Smooth muscle cell (in vitro differentiated cells): ENCODE measurements around the gene KPNA2. TPM values are rescaled to one million over a fixed set of nuclear protein-coding genes. Genes with fewer than 3 reads are reported as not detected.

Source experiments
- DNase-seq: peaks from one replicate; lab custom pipeline; 2025; ENCODE audit not compliant: unreplicated experiment; lab: John Stamatoyannopoulos, UW
- H2AFZ ChIP-seq: fragments of 200-600 bp; sonication (generic); 2 replicates; pipeline ENCODE4 v1.6.0; 2016; ENCODE audit warnings: antibody characterized with exemption, low read depth, mild to moderate bottlenecking
- H3F3A ChIP-seq: fragments of 200-600 bp; sonication (generic); 2 replicates; pipeline ENCODE4 v1.6.0; 2017; ENCODE audit warnings: antibody characterized with exemption, low read depth
- H3K27ac ChIP-seq: fragments of 200-600 bp; sonication (generic); 2 replicates; pipeline ENCODE4 v1.5.1; 2016; ENCODE audit warnings: low read depth, mild to moderate bottlenecking
- H3K27me3 ChIP-seq: fragments of 200-600 bp; sonication (generic); 2 replicates; pipeline ENCODE4 v1.6.1; 2016; ENCODE audit warnings: low read depth, mild to moderate bottlenecking
- H3K36me3 ChIP-seq: fragments of 200-600 bp; sonication (generic); 2 replicates; pipeline ENCODE4 v1.5.1; 2016; ENCODE audit warnings: low read depth
- H3K4me1 ChIP-seq: fragments of 200-600 bp; sonication (generic); 2 replicates; pipeline ENCODE4 v1.5.1; 2016; ENCODE audit warnings: low read depth
- H3K4me2 ChIP-seq: fragments of 200-600 bp; sonication (generic); 2 replicates; pipeline ENCODE4 v1.6.0; 2016; ENCODE audit warnings: mild to moderate bottlenecking
- H3K4me3 ChIP-seq: fragments of 200-600 bp; sonication (generic); 2 replicates; pipeline ENCODE4 v1.5.1; 2016; ENCODE audit warnings: mild to moderate bottlenecking
- H3K79me2 ChIP-seq: fragments of 200-600 bp; sonication (generic); 2 replicates; pipeline ENCODE4 v1.6.0; 2016; ENCODE audit warnings: low read depth, mild to moderate bottlenecking
- H3K9ac ChIP-seq: fragments of 200-600 bp; sonication (generic); 2 replicates; pipeline ENCODE4 v1.6.0; 2016; ENCODE audit warnings: low read depth
- H3K9me3 ChIP-seq: fragments of 200-600 bp; sonication (generic); replicated peaks from 2 replicates; pipeline ENCODE4 v1.5.1; 2016; ENCODE audit warnings: low read depth
- H4K20me1 ChIP-seq: fragments of 200-600 bp; sonication (generic); 2 replicates; pipeline ENCODE4 v1.6.0; 2016; ENCODE audit warnings: low read depth
- WGBS: methylation state at CpG from one replicate; pipeline ENCODE4 v1.1.7; 2016; ENCODE audit warnings: low lambda C conversion rate; 5-methylcytosine and 5-hydroxymethylcytosine counted together
- polyA plus RNA-seq: library from polyadenylated mRNA; unstranded; fragments of >200 nt; fragmentation: Nextera tagmentation; extraction: Ambion mirVana; gene quantifications from 2 replicates; pipeline ENCODE4 v1.2.1, GENCODE V29; 2016
- total RNA-seq: library from RNA; depleted of rRNA; stranded (reverse); fragments of >200 nt; gene quantifications from 2 replicates; pipeline ENCODE4 v1.2.3, GENCODE V29; 2014
- TF ChIP-seq, protein P1 (sequence below): fragments of 200-600 bp; sonication (generic); IDR thresholded peaks from 2 replicates; pipeline ENCODE4 v1.5.1; 2017; ENCODE audit warnings: borderline replicate concordance, mild to moderate bottlenecking, antibody characterized with exemption; ENCODE audit not compliant: insufficient read depth, poor library complexity, severe bottlenecking

The KPNA2 gene
- total and polyA plus RNA-seq, 2 experiments from 2014 or later: 84.6 to 135 TPM

DNA sequence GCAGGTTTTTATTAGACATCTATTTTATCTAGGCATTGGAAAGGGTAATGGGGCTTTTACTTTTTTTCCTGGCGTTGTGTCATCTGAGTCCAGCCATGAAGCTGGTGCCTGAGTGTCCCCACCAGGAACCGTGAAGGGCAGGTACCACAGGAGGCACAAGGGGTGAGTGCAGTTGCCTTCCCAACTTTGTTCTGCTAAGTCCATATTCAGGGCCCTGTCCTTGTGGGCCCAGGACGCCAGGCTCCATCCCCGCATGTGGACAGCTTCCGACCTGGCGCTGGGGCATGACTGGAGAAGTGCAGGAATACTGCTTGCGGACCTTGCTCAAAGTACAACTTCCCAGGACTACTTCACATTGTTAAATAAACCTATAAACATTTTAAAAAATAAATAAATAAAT is 60.6 kb downstream of the KPNA2 start:
- H3K4me1 ChIP-seq: no peaks in the 10 kb centered on the region
- no peaks in the 10 kb centered on the region for H3K27me3 ChIP-seq
- H4K20me1 ChIP-seq: no peaks in the 10 kb centered on the region
- TF ChIP-seq, protein P1, sequence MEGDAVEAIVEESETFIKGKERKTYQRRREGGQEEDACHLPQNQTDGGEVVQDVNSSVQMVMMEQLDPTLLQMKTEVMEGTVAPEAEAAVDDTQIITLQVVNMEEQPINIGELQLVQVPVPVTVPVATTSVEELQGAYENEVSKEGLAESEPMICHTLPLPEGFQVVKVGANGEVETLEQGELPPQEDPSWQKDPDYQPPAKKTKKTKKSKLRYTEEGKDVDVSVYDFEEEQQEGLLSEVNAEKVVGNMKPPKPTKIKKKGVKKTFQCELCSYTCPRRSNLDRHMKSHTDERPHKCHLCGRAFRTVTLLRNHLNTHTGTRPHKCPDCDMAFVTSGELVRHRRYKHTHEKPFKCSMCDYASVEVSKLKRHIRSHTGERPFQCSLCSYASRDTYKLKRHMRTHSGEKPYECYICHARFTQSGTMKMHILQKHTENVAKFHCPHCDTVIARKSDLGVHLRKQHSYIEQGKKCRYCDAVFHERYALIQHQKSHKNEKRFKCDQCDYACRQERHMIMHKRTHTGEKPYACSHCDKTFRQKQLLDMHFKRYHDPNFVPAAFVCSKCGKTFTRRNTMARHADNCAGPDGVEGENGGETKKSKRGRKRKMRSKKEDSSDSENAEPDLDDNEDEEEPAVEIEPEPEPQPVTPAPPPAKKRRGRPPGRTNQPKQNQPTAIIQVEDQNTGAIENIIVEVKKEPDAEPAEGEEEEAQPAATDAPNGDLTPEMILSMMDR: no peak
- H3K36me3 ChIP-seq: no peaks in the 10 kb centered on the region
- no peak overlapping the region for H3K4me2 ChIP-seq
- H3F3A ChIP-seq: peaks cover 3% of the 10 kb centered on the region
- H3K9me3 ChIP-seq: no peaks in the 10 kb centered on the region
- no peak overlapping the region for H3K4me3 ChIP-seq
- H3K79me2 ChIP-seq: no peaks in the 10 kb centered on the region
- H3K27ac ChIP-seq: no peak overlapping the region
- no peak overlapping the region for H3K9ac ChIP-seq
- no peak overlapping the region for H2AFZ ChIP-seq
- 97% methylated on average over 7 of the region's 7 CpGs for WGBS
- DNase-seq: no peak

Other genes with a start within 250 kb of the KPNA2 start
- gene BPTF, start 210.2 kb upstream of the KPNA2 start, total RNA-seq: 42.6 and 51.2 TPM in 2 replicates
- 26.8 and 38.7 TPM in 2 replicates for gene BPTF, start 210.2 kb upstream of the KPNA2 start, polyA plus RNA-seq
- gene C17orf58, start 39.3 kb upstream of the KPNA2 start, total RNA-seq: 4.9 and 8.9 TPM in 2 replicates
- 8.0 and 10.5 TPM in 2 replicates for gene C17orf58, start 39.3 kb upstream of the KPNA2 start, polyA plus RNA-seq
- gene AMZ2, start 212.3 kb downstream of the KPNA2 start, total RNA-seq: 66.3 and 89.7 TPM in 2 replicates
- 74.8 and 75.5 TPM in 2 replicates for gene AMZ2, start 212.3 kb downstream of the KPNA2 start, polyA plus RNA-seq